GM13976 (cell line): ENCODE data around the gene RNF152.

ENCODE experiments used
- DNase-seq: peaks from one replicate; pipeline ENCODE4 v3.0.0; 2012; ENCODE audit warnings: low spot score
- CTCF ChIP-seq: IDR thresholded peaks from 2 replicates; pipeline ENCODE4 v1.5.1; 2012; ENCODE audit warnings: borderline replicate concordance, mild to moderate bottlenecking; ENCODE audit not compliant: insufficient read depth; ENCODE audit errors: extremely low read depth, missing control alignments, control extremely low read depth
- in situ Hi-C: fragments of 300-500 bp; cut with MboI; formaldehyde crosslinking; loops from one replicate; pipeline ENCODE4 v1.12.0; 2022; ENCODE audit warnings: low sequenced_read_pairs, mixed read lengths, inconsistent platforms; ENCODE audit not compliant: unreplicated experiment

RNF152 gene

GRCh38 chr18:61876899-61877298 lies 15.9 kb downstream of the RNF152 start:
- in situ Hi-C loops = loop anchor here (25.0 kb wide), 1 partner anchor 240 kb away; no protein-coding TSS in a partner anchor
- no peak for DNase-seq
- TF ChIP-seq CTCF = no peak

DNA sequence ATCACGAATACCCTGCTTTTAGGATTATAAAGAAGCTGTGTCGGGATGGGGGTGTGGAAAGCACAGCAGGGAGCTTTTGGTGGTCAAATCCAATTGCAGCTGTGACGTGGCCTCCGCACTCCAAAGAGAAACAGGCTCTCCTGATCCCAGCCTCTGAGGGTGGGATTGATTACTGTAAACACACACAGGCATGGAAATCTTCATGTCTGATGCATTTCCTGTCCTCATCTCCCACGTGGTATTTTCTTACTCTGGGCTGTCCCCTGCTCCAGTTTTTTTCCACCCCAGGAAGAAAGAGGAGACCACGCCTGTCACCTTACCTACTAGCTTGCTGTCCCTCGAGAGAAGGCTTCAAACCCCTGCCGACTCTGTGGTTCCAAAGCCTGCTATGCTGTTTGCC lies 22.7 kb downstream of the RNF152 start:
- in situ Hi-C loops = no loop called here
- no peak for DNase-seq
- TF ChIP-seq CTCF = no peak

DNA sequence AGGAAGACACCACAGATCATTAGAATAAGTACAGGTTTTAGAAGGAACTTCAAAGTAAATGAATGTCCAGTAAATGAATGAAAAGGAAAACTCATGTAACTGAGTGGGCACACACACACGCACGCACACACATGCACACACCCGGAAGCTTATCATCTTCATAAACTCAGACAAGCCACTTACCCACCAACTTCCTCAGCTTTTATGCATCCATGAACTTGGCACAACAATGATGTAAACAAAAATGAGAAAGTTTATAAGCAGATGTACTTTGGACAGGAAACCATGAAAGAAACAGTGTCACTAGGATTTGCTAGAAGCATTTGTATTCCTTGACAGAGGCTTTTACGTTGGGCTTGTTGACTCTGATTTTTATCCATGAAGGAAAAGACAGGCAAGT lies 23.2 kb downstream of the RNF152 start:
- TF ChIP-seq CTCF = no peak
- DNase-seq = no peak
- in situ Hi-C loops = no loop called here

DNA sequence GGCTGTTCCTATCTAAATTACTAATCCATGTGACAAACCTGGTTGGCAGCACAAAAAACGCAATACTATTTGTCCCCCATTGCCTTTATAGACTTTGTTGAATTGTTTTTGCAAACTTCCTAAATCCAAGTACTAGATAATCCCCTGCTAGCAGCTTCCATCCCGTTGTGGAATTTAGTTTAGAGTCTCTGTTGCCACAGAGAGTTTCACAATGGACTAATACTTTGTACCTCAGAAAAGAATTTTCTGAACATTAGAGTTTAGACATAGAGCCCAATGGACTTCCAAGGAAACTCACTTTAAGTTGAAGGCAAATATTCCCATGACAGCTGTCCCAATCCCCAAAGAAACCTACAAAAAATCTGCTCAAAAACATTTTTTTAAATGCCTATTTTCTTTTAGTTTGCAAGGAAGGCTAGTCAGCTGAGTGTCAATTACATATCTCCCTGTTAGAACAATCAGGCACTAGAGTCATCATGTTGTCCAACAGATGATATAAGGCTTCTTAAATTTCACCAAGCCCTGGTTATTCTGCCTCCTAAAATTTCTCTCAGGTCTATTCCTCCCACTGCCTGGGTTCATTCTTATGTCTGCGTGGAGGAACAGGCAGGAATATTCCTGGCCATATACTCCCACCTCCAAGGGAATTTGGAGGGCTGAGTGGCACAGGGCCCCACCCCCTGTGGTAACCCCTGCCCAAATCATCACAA lies 27.2 kb downstream of the RNF152 start:
- in situ Hi-C loops = no loop called here
- no peak for TF ChIP-seq CTCF
- DNase-seq = no peak

DNA sequence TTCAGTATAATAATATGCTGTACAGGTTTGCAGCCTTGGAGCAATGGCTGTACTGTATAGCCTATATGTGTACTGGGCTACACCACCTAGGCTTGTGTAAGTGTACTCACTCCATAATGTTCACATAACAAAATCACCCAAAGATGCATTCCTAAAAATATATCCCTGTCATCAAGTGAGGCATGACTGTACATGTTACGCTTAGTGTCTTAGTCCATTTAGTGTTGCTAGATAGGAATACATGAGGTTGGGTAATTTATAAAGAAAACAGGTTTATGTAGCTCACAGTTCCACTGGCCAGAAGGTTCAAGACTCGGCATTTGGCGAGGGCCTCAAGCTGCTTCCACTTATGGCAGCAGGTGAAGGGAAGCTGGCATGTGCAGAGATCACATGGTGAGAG lies 31.4 kb downstream of the RNF152 start:
- DNase-seq = no peak
- no peak for TF ChIP-seq CTCF
- in situ Hi-C loops = no loop called here

DNA sequence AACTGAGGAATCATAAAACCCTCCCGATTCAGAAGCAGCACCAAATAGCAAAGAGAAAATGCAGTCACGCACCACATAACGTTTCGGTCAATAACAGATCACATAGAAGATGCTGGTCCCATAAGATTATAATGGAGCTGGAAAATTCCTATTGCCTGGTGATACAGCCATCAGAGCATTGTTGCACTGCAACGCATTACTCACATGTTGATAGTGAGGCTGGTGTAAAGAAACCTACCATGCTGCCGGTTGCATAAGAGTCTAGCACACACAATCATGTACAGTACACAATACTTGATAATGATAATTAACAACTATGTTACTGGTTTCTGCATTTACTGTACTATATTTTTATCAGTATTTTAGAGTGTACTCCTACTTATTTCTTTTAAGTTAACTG lies 32.5 kb downstream of the RNF152 start:
- TF ChIP-seq CTCF = no peak
- DNase-seq = no peak
- in situ Hi-C loops = no loop called here

DNA sequence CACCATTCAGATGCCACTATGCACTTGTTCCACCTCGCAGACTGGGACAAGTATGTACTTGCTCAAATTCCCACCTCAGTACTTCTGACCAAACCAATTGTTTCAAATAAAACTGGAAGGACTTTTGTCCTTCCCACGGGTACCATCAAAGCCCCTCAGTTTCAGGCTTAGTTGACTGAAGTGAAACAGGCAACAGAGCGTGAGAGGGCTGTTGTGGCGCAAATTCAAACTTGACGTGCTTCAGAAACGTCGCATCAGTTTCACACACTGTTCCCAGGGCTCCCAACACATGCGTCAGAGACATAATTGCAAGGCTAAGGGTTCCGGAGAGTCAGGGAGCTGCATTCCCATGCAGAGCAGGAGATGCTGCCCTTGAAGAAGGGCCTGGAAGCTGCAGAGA lies 33.7 kb downstream of the RNF152 start:
- no peak for DNase-seq
- in situ Hi-C loops = no loop called here
- TF ChIP-seq CTCF = no peak
